ENCODE results near the gene CTBP1. TPM values are rescaled to one million over a fixed set of nuclear protein-coding genes. Genes with fewer than 3 reads are reported as not detected.

Gene CTBP1
- total RNA-seq, 2 experiments from 2014 or later = 194 to 211 TPM

- Mint-ChIP-seq H3K27ac (peak overlapping the region; percentile 78), H3K27me3 (no peaks in the 10 kb centered on the region), H3K9me3 (peaks cover 35% of the 10 kb centered on the region), H3K36me3 (peaks cover 61% of the 10 kb centered on the region), H3K4me3 (peak overlapping the region; percentile 19), H3K4me1 (peaks cover 29% of the 10 kb centered on the region)
- no peak for ATAC-seq (ENCODE audit: low read depth)
- DNase-seq = no peak
- POLR2A ChIA-PET = no interaction called here
Observed at GRCh38 chr4:1252928-1253492, 4.1 kb upstream of the CTBP1 start.

DNA sequence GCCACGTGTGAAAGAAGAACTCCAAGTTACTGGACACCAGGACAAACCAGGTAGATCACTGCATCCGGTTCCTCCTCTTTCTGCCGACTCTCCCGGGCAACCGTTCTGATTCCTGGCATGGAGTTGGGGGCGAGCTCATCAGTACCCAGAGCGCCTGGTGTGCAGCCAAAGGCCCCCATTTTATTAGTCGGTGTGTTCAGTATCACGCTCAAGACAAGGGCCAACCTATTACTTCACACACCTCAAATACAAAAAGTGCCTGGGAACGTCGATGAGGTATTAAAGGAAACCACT, 2.8 kb upstream of the CTBP1 start:
- Mint-ChIP-seq H3K36me3 (peaks cover 57% of the 10 kb centered on the region), H3K4me1 (peaks cover 35% of the 10 kb centered on the region), H3K9me3 (peaks cover 28% of the 10 kb centered on the region), H3K27ac (peak overlapping the region; percentile 25), H3K4me3 (no peak overlapping the region), H3K27me3 (no peaks in the 10 kb centered on the region)
- ATAC-seq (ENCODE audit: low read depth) = no peak
- POLR2A ChIA-PET = interaction anchor here (4.8 to 4.9 kb wide), 2 partner anchors 15 to 38 kb away, joined by 39 to 82 read pairs; partner anchors contain the start of gene MAEA
- no peak for DNase-seq

DNA sequence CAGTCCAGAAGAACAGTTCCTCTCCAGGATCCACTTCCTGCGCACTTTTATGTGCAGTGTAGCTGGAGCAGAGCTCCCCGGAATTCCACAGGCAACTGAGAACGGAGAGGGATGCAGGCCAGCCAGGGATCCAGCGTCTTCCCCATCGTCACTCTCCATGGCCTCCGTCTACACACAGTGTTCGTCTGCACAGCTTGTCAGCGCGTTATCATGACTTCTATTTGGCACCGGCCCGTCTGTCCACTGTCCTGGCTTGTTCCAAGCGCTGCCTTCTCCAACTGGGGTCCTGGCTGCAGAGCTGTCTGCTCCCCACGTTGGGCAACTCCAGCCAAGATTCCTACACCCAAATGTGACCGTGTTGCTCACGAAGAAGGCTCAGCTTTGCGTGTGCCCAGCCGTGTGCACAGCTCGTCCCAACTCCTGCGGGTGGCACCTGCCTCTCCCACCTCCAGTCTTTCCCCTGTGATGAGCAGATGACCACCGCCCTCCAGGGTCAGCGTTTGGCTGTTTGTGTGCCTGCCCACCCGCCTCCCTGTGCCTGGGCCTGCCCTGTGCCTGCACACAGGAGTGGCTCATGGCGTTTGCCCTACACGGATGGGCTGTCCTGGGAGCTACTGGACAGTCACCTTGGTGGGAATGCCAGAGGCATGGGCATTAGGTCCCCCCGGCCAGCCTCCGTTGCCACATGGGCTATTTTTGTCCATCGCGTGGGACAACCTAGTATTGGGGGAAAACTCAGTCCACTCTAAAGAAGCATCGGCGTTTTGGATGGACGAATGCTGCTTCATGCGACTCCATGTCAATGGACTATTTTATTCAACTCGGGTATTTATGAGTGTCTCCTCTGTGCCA, 2.2 kb upstream of the CTBP1 start:
- H3K27me3 Mint-ChIP-seq = no peaks in the 10 kb centered on the region
- H3K27ac Mint-ChIP-seq = peak overlapping the region; percentile 95
- peaks cover 25% of the 10 kb centered on the region for H3K9me3 Mint-ChIP-seq
- POLR2A ChIA-PET = interaction anchor here (0.8 to 5.9 kb wide), 8 partner anchors 15 to 461 kb away, joined by 3 to 82 read pairs (median 25); partner anchors contain the start of genes MAEA, SLBP, SPON2 and UVSSA
- DNase-seq = no peak
- ATAC-seq (ENCODE audit: low read depth) = no peak
- H3K4me3 Mint-ChIP-seq = peak overlapping the region; percentile 87
- H3K36me3 Mint-ChIP-seq = peaks cover 54% of the 10 kb centered on the region
- H3K4me1 Mint-ChIP-seq = peaks cover 40% of the 10 kb centered on the region

- POLR2A ChIA-PET = interaction anchor here (0.8 to 5.9 kb wide), 8 partner anchors 16 to 462 kb away, joined by 3 to 82 read pairs (median 25); partner anchors contain the start of genes MAEA, SLBP, SPON2 and UVSSA
- H3K9me3 Mint-ChIP-seq = peaks cover 19% of the 10 kb centered on the region
- H3K36me3 Mint-ChIP-seq = peaks cover 48% of the 10 kb centered on the region
- H3K4me3 Mint-ChIP-seq = peak overlapping the region; percentile 87
- peak; percentile 27 for DNase-seq
- peaks cover 38% of the 10 kb centered on the region for H3K4me1 Mint-ChIP-seq
- H3K27me3 Mint-ChIP-seq = no peaks in the 10 kb centered on the region
- H3K27ac Mint-ChIP-seq = peak overlapping the region; percentile 95
- no peak for ATAC-seq (ENCODE audit: low read depth)
Observed at GRCh38 chr4:1250527-1250812, 1.5 kb upstream of the CTBP1 start.

DNA sequence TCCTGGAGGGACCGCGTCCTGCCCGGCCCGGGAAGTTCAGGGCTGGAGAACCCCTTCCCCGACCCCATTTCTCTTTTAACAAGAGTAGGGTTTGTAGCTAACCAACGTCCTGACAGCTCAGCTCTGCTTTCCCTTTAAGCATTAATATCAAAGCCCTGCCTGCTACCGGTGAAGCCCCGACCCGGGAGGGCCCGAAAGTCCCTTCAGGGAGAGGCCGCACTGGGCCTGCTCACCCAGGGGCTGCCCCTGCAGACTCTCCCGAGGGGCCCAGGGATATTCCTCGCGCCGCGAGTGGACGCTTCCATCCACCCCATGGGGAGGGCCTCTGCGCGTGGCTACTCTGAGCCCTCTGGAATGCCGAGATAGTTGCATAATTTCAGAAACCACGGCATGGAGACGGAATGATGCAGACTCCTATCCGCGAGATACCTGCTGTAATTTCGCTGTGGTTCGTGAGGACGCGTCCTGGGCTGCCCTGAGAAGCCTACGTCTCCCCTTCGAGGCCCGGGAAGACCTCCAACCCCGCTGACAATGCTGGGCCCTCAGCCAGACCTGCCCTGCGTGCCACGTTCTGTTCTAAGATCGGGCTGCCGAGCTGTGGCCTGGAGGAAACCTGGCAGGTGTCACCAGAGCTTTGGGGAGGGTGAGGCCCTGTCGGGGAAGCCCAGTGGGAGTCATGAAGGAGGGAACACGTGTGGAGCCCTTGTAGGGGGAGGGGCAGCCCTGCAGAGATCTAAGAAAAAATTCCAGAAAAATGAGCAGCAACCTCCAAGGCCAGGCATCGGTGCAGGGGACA, 999 bp upstream of the CTBP1 start:
- peak overlapping the region; percentile 87 for H3K4me3 Mint-ChIP-seq
- POLR2A ChIA-PET = interaction anchor here (0.6 to 5.9 kb wide), 16 partner anchors 10 to 468 kb away, joined by 3 to 82 read pairs (median 4); partner anchors contain the start of genes MAEA, SPON2 and UVSSA
- DNase-seq (peak; percentile 74), ATAC-seq (ENCODE audit: low read depth) (peak; percentile 4)
- no peaks in the 10 kb centered on the region for H3K27me3 Mint-ChIP-seq
- peaks cover 39% of the 10 kb centered on the region for H3K4me1 Mint-ChIP-seq
- peak overlapping the region; percentile 95 for H3K27ac Mint-ChIP-seq
- peaks cover 19% of the 10 kb centered on the region for H3K9me3 Mint-ChIP-seq
- H3K36me3 Mint-ChIP-seq = peaks cover 48% of the 10 kb centered on the region

GRCh38 chr4:1249148-1249730, 309 bp upstream of the CTBP1 start:
- POLR2A ChIA-PET = interaction anchor here (0.5 to 5.9 kb wide), 18 partner anchors 11 to 467 kb away, joined by 3 to 82 read pairs (median 4); partner anchors contain the start of genes MAEA, SPON2 and UVSSA
- Mint-ChIP-seq H3K36me3 (peaks cover 41% of the 10 kb centered on the region), H3K9me3 (peaks cover 13% of the 10 kb centered on the region), H3K4me1 (peaks cover 35% of the 10 kb centered on the region), H3K27me3 (no peaks in the 10 kb centered on the region), H3K4me3 (peak overlapping the region; percentile 87), H3K27ac (peak overlapping the region; percentile 95)
- ATAC-seq (ENCODE audit: low read depth) = peak; percentile 51
- DNase-seq = peak; percentile 93

DNA sequence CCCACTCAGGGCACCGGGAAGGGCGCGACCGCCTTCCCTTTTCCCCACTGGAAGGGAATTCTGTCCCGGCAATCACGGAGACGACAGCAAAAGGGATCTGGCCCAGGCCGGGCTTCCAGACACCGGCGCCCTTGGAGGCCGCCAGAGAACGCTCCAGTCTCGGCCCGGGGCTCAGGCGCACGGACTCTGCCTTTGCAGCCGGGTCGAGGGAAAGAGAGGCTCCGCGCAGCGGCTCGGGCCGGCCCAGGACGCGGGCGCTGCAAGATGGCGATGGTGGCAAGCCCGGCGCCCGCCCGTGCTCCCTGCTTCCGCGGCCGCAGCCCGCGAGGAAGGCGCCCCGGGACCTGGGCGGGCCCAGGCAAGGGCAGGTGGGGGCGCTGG, 1.1 kb downstream of the CTBP1 start:
- Mint-ChIP-seq H3K4me3 (peak overlapping the region; percentile 89), H3K27me3 (no peaks in the 10 kb centered on the region), H3K36me3 (peaks cover 28% of the 10 kb centered on the region), H3K9me3 (peaks cover 5% of the 10 kb centered on the region), H3K27ac (peak overlapping the region; percentile 93), H3K4me1 (peaks cover 25% of the 10 kb centered on the region)
- DNase-seq = no peak
- peak; percentile 28 for ATAC-seq (ENCODE audit: low read depth)
- POLR2A ChIA-PET = interaction anchor here (0.5 to 5.9 kb wide), 17 partner anchors 12 to 623 kb away, joined by 3 to 82 read pairs (median 5); partner anchors contain the start of genes MAEA, NSD2 and UVSSA

- Mint-ChIP-seq H3K9me3 (no peaks in the 10 kb centered on the region), H3K4me3 (peak overlapping the region; percentile 89), H3K27ac (peak overlapping the region; percentile 93), H3K4me1 (peaks cover 25% of the 10 kb centered on the region), H3K27me3 (no peaks in the 10 kb centered on the region), H3K36me3 (peaks cover 25% of the 10 kb centered on the region)
- ATAC-seq (ENCODE audit: low read depth) (no peak), DNase-seq (peak; percentile 49)
- POLR2A ChIA-PET = interaction anchor here (0.8 to 5.9 kb wide), 11 partner anchors 13 to 624 kb away, joined by 3 to 82 read pairs (median 7); partner anchors contain the start of genes MAEA, NSD2 and UVSSA
Observed at GRCh38 chr4:1246901-1247863, 1.7 kb downstream of the CTBP1 start.

GRCh38 chr4:1246111-1246881, 2.6 kb downstream of the CTBP1 start:
- Mint-ChIP-seq H3K9me3 (no peaks in the 10 kb centered on the region), H3K4me3 (peak overlapping the region; percentile 89), H3K27ac (peak overlapping the region; percentile 93), H3K4me1 (peaks cover 25% of the 10 kb centered on the region), H3K36me3 (peaks cover 17% of the 10 kb centered on the region), H3K27me3 (no peaks in the 10 kb centered on the region)
- POLR2A ChIA-PET = interaction anchor here (0.6 to 5.9 kb wide), 7 partner anchors 12 to 322 kb away, joined by 3 to 66 read pairs (median 4); partner anchors contain the start of gene UVSSA
- ATAC-seq (ENCODE audit: low read depth) (no peak), DNase-seq (peak; percentile 40)

GRCh38 chr4:1245481-1246051, 3.4 kb downstream of the CTBP1 start:
- DNase-seq = peak; percentile 28
- Mint-ChIP-seq H3K27ac (peak overlapping the region; percentile 72), H3K9me3 (no peaks in the 10 kb centered on the region), H3K36me3 (peaks cover 11% of the 10 kb centered on the region), H3K4me3 (peak overlapping the region; percentile 50), H3K4me1 (peaks cover 24% of the 10 kb centered on the region), H3K27me3 (no peaks in the 10 kb centered on the region)
- ATAC-seq (ENCODE audit: low read depth) = no peak
- POLR2A ChIA-PET = interaction anchor here (0.6 to 5.9 kb wide), 2 partner anchors 42 to 322 kb away, joined by 4 to 56 read pairs; no protein-coding TSS in a partner anchor

- Mint-ChIP-seq H3K4me3 (peak overlapping the region; percentile 50), H3K27me3 (no peaks in the 10 kb centered on the region), H3K4me1 (peaks cover 20% of the 10 kb centered on the region), H3K9me3 (no peaks in the 10 kb centered on the region), H3K27ac (peak overlapping the region; percentile 72), H3K36me3 (peaks cover 6% of the 10 kb centered on the region)
- POLR2A ChIA-PET = interaction anchor here (0.5 kb wide), 1 partner anchor 546 kb away, joined by 4 read pairs; no protein-coding TSS in a partner anchor
- ATAC-seq (ENCODE audit: low read depth) (no peak), DNase-seq (peak; percentile 23)
Observed at GRCh38 chr4:1244978-1245471, 3.9 kb downstream of the CTBP1 start.
